NB4 (cell line): ENCODE results near the gene NELFA.

Source experiments
- POLR2A ChIP-seq: IDR thresholded peaks from 2 replicates; pipeline ENCODE4 v1.6.1; 2011; ENCODE audit warnings: mild to moderate bottlenecking; ENCODE audit not compliant: insufficient read length; ENCODE audit errors: extremely low read depth
- TF ChIP-seq, protein P1 (sequence below): IDR thresholded peaks from one replicate; pipeline ENCODE4 v1.5.1; 2012; ENCODE audit warnings: low read depth, low read length
- TF ChIP-seq, protein P2 (sequence below): IDR thresholded peaks from 2 replicates; pipeline ENCODE4 v1.6.1; 2011; ENCODE audit warnings: low read depth, low read length

DNA sequence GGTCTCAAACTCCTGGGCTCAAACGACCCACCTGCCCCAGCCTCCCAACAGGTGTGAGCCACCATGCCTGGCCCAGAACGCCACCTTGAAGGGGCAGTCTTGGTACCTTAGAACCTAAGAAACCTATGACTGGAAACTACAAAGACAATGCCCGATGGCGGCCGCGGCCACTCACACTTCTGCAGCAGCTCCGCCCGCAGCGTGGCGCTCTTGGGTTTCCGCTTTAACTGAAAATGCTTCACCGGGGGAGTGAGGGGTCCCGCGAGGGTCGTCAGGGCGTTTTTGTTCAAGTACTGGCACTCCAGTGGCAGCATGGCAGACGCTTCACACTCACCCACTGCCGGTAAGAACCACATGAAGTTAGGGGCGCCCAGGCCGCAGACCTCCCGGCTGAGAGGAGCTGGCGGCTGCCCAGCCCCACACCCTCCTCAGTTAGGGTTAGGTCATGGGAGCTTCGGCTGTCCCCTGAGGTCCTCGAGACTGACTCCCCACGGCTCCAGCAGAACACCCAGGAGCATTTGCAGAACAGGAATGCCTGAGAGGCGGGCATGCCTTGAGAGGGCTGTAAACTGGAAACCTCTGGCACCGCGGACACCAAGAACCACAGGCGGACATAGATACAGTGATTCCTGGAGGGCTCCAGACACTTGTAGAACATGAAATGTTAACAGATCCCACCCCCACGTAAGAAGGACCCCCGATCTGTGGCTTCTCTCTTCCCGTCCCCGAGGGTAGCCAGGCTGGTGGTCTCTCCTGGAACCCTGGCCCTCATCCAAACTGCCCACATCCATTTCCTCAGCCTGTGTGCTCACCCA lies 19.0 kb downstream of the NELFA start:
- TF ChIP-seq, protein P1, sequence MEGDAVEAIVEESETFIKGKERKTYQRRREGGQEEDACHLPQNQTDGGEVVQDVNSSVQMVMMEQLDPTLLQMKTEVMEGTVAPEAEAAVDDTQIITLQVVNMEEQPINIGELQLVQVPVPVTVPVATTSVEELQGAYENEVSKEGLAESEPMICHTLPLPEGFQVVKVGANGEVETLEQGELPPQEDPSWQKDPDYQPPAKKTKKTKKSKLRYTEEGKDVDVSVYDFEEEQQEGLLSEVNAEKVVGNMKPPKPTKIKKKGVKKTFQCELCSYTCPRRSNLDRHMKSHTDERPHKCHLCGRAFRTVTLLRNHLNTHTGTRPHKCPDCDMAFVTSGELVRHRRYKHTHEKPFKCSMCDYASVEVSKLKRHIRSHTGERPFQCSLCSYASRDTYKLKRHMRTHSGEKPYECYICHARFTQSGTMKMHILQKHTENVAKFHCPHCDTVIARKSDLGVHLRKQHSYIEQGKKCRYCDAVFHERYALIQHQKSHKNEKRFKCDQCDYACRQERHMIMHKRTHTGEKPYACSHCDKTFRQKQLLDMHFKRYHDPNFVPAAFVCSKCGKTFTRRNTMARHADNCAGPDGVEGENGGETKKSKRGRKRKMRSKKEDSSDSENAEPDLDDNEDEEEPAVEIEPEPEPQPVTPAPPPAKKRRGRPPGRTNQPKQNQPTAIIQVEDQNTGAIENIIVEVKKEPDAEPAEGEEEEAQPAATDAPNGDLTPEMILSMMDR = no peak
- TF ChIP-seq, protein P2, sequence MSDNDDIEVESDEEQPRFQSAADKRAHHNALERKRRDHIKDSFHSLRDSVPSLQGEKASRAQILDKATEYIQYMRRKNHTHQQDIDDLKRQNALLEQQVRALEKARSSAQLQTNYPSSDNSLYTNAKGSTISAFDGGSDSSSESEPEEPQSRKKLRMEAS = no peak
- TF ChIP-seq POLR2A = no peak
